ENCODE measurements around the gene ABCC8. TPM values are rescaled to one million over a fixed set of nuclear protein-coding genes. Genes with fewer than 3 reads are reported as not detected.

Gene ABCC8
- total and polyA plus RNA-seq, 4 donors = 5.5 to 33.2 (median 18.3) TPM

DNA sequence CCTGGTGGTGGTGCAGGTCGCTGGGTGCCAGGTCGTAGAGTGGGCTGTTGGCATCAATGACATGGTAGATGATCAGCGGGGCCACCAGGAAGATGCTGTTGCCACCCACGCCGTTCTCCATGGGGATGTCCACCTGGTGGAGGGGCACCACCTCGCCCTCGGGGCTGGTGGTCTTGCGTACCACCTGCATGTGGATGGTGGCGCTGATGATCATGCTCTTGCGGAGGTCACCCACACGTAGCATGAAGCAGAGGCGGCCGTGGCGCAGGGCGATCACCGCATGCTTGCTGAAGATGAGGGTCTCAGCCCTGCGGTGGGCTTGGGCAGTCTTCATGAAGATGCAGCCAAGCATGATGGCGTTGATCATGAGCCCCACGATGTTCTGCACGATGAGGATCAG lies 89.4 kb downstream of the ABCC8 start:
- Histone ChIP-seq H3K27ac (ENCODE audit: low read depth, low read length) (no peak overlapping the region), H3K9me3 (ENCODE audit: control insufficient read depth, insufficient read depth, low read length) (no peaks in the 10 kb centered on the region), H3K4me1 (ENCODE audit: control insufficient read depth, insufficient read depth, low read length) (peaks cover 49% of the 10 kb centered on the region), H3K4me3 (ENCODE audit: low read depth, low read length) (no peak overlapping the region), H3K27me3 (ENCODE audit: control insufficient read depth, insufficient read depth, low read length) (no peaks in the 10 kb centered on the region), H3K36me3 (ENCODE audit: control insufficient read depth, insufficient read depth, low read length) (peaks cover 24% of the 10 kb centered on the region)
- 98% methylated on average over 20 of the region's 20 CpGs for WGBS (ENCODE audit: insufficient coverage)
- DNase-seq (ENCODE audit: low read depth in 4 of 6, low spot score in 6 of 6) = no peak

- H3K27ac ChIP-seq (ENCODE audit: low read depth, low read length) = no peak overlapping the region
These were observed 90.1 kb downstream of the ABCC8 start for GRCh38 chr11:17386331-17387084.

DNA sequence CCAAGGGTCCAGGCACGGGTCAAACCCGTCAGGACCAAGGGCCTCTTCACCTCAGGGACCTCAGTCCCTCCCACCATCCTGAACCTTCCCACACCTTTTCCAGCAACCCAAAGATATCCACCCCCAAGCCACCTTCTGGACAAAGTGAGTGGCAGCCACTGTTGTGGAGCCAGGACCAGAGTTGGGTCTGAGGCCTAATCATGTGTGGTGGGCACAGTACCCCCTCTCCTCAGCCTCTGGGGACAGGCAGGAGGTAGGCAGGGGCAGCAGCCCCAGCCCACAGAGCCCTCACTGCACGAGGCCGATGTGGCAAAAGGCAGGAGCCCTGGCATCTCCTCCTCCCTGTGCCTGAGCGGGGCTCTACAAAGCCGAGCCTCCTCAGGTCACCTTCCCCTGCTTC lies 90.7 kb downstream of the ABCC8 start:
- DNase-seq (ENCODE audit: low read depth in 4 of 6, low spot score in 6 of 6) = no peak
- Histone ChIP-seq H3K4me3 (ENCODE audit: low read depth, low read length) (no peak overlapping the region), H3K27me3 (ENCODE audit: control insufficient read depth, insufficient read depth, low read length) (no peaks in the 10 kb centered on the region), H3K9me3 (ENCODE audit: control insufficient read depth, insufficient read depth, low read length) (no peaks in the 10 kb centered on the region), H3K4me1 (ENCODE audit: control insufficient read depth, insufficient read depth, low read length) (peaks cover 49% of the 10 kb centered on the region), H3K36me3 (ENCODE audit: control insufficient read depth, insufficient read depth, low read length) (peaks cover 24% of the 10 kb centered on the region), H3K27ac (ENCODE audit: low read depth, low read length) (no peak overlapping the region)
- WGBS (ENCODE audit: insufficient coverage) = 73% methylated on average over 6 of the region's 6 CpGs

More at GRCh38 chr11:17386331-17387084, 90.1 kb downstream of the ABCC8 start:
- Histone ChIP-seq H3K4me1 (ENCODE audit: control insufficient read depth, insufficient read depth, low read length) (peaks cover 49% of the 10 kb centered on the region), H3K4me3 (ENCODE audit: low read depth, low read length) (peak overlapping the region; percentile 2), H3K27me3 (ENCODE audit: control insufficient read depth, insufficient read depth, low read length) (no peaks in the 10 kb centered on the region), H3K36me3 (ENCODE audit: control insufficient read depth, insufficient read depth, low read length) (peaks cover 24% of the 10 kb centered on the region), H3K9me3 (ENCODE audit: control insufficient read depth, insufficient read depth, low read length) (no peaks in the 10 kb centered on the region)
- WGBS (ENCODE audit: insufficient coverage) = 72% methylated on average over 23 of the region's 23 CpGs
- DNase-seq (ENCODE audit: low read depth in 4 of 6, low spot score in 6 of 6) = peak in 2 of 6 donors; percentile 33 to 55

- Histone ChIP-seq H3K9me3 (ENCODE audit: control insufficient read depth, insufficient read depth, low read length) (no peaks in the 10 kb centered on the region), H3K27ac (ENCODE audit: low read depth, low read length) (no peak overlapping the region), H3K36me3 (ENCODE audit: control insufficient read depth, insufficient read depth, low read length) (peaks cover 24% of the 10 kb centered on the region), H3K27me3 (ENCODE audit: control insufficient read depth, insufficient read depth, low read length) (no peaks in the 10 kb centered on the region), H3K4me3 (ENCODE audit: low read depth, low read length) (no peak overlapping the region), H3K4me1 (ENCODE audit: control insufficient read depth, insufficient read depth, low read length) (peaks cover 49% of the 10 kb centered on the region)
- 78% methylated on average over 1 of the region's 5 CpGs for WGBS (ENCODE audit: insufficient coverage)
- DNase-seq (ENCODE audit: low read depth in 4 of 6, low spot score in 6 of 6) = no peak
These were observed 91.2 kb downstream of the ABCC8 start for GRCh38 chr11:17385492-17385891.

GRCh38 chr11:17384002-17384511 lies 92.6 kb downstream of the ABCC8 start:
- WGBS (ENCODE audit: insufficient coverage) = 33% methylated on average over 6 of the region's 6 CpGs
- Histone ChIP-seq H3K4me1 (ENCODE audit: control insufficient read depth, insufficient read depth, low read length) (peaks cover 40% of the 10 kb centered on the region), H3K36me3 (ENCODE audit: control insufficient read depth, insufficient read depth, low read length) (peaks cover 24% of the 10 kb centered on the region), H3K27me3 (ENCODE audit: control insufficient read depth, insufficient read depth, low read length) (no peaks in the 10 kb centered on the region), H3K27ac (ENCODE audit: low read depth, low read length) (no peak overlapping the region), H3K4me3 (ENCODE audit: low read depth, low read length) (no peak overlapping the region), H3K9me3 (ENCODE audit: control insufficient read depth, insufficient read depth, low read length) (no peaks in the 10 kb centered on the region)
- DNase-seq (ENCODE audit: low read depth in 4 of 6, low spot score in 6 of 6) = peak; percentile 59 to 97 (median 88)

DNA sequence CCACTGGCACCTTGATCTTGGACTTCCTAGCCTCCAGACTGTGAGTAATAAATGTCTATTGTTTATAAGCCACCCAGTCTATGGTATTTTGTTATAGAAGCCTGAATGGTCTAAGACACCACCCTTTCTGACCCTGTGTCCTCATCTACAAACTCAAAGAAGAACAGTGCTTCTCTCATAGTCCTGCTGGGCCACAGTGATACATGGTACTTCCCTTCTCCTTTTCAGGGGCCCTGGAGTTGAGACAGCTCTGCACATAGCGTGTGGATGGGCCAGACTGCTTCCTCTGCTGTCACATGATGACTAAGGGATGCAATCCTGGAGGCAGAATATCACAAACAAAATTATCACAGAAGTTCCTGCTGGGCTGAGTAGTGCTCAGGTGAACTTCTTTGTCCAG lies 93.2 kb downstream of the ABCC8 start:
- H3K27me3 ChIP-seq (ENCODE audit: control insufficient read depth, insufficient read depth, low read length) = no peaks in the 10 kb centered on the region
- DNase-seq (ENCODE audit: low read depth in 4 of 6, low spot score in 6 of 6) = no peak
- peaks cover 24% of the 10 kb centered on the region for H3K36me3 ChIP-seq (ENCODE audit: control insufficient read depth, insufficient read depth, low read length)
- no peak overlapping the region for H3K27ac ChIP-seq (ENCODE audit: low read depth, low read length)
- H3K9me3 ChIP-seq (ENCODE audit: control insufficient read depth, insufficient read depth, low read length) = no peaks in the 10 kb centered on the region
- no peak overlapping the region for H3K4me3 ChIP-seq (ENCODE audit: low read depth, low read length)
- WGBS (ENCODE audit: insufficient coverage) = no CpG with 5 or more reads among the region's 1 CpG
- peaks cover 36% of the 10 kb centered on the region for H3K4me1 ChIP-seq (ENCODE audit: control insufficient read depth, insufficient read depth, low read length)

GRCh38 chr11:17382046-17382728 lies 94.5 kb downstream of the ABCC8 start:
- no peaks in the 10 kb centered on the region for H3K27me3 ChIP-seq (ENCODE audit: control insufficient read depth, insufficient read depth, low read length)
- H3K36me3 ChIP-seq (ENCODE audit: control insufficient read depth, insufficient read depth, low read length) = peaks cover 17% of the 10 kb centered on the region
- peaks cover 27% of the 10 kb centered on the region for H3K4me1 ChIP-seq (ENCODE audit: control insufficient read depth, insufficient read depth, low read length)
- WGBS (ENCODE audit: insufficient coverage) = 84% methylated on average over 8 of the region's 8 CpGs
- H3K27ac ChIP-seq (ENCODE audit: low read depth, low read length) = no peak overlapping the region
- DNase-seq (ENCODE audit: low read depth in 4 of 6, low spot score in 6 of 6) = no peak
- no peak overlapping the region for H3K4me3 ChIP-seq (ENCODE audit: low read depth, low read length)
- no peaks in the 10 kb centered on the region for H3K9me3 ChIP-seq (ENCODE audit: control insufficient read depth, insufficient read depth, low read length)

DNA sequence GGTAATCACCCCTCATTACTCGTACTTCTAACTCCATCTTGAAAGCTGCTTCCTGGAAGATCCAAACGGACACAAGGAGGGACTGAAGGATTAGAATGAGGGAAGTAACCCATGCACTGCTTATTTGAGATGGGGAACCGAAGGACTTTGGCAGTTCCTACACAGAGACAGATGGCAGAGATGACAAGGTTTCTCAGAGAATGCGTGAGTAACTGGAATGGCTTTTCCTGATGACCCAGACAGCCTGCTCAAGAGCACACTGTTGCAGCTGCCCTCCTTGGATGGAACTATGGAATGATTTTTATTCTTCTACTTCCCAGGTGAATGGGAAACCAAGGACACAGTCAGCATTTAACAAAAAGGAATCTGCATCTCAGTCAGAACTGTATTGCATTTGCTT lies 95.5 kb downstream of the ABCC8 start:
- WGBS (ENCODE audit: insufficient coverage) = 75% methylated on average over 3 of the region's 4 CpGs
- no peak overlapping the region for H3K27ac ChIP-seq (ENCODE audit: low read depth, low read length)
- peaks cover 7% of the 10 kb centered on the region for H3K36me3 ChIP-seq (ENCODE audit: control insufficient read depth, insufficient read depth, low read length)

DNA sequence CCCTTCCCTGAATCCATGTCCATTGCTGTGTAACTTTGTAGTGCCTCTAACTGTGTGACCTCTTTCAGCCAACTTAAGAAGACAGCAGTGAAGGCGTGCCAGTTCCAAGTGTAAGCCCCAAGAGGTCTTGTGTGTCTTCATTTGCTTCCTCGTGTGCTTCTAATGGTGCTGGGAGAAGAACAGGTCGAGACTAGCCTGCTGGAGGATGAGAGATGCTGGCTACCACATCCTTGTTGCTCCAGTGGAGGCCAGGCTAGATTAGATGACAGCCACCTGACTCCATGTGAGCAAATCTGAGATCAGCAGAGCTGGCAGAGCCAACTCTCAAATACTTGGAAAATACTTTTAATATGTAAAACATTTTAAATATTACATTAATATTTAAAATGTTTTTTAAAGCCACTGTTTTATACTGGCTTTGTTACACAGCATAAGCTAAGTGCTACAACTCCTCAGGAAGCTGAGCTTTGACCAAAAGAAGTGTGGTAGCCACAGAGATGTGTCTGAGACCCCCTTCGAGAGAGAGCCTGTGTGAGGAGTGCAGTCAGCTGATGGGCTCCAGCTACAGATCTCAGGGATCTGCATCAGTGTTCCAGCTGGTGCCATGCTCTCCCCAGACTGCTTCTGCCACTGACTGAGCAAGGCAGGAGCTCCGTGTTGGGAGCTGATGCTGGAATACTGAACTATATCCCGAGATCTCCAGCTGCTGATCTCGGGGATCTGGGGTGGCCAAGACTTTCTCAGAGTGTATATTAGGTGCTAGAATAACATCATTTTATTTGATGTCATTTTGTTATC lies 97.1 kb downstream of the ABCC8 start:
- no peak for DNase-seq (ENCODE audit: low read depth in 4 of 6, low spot score in 6 of 6)
- Histone ChIP-seq H3K9me3 (ENCODE audit: control insufficient read depth, insufficient read depth, low read length) (no peaks in the 10 kb centered on the region), H3K4me3 (ENCODE audit: low read depth, low read length) (no peak overlapping the region), H3K4me1 (ENCODE audit: control insufficient read depth, insufficient read depth, low read length) (peaks cover 10% of the 10 kb centered on the region), H3K36me3 (ENCODE audit: control insufficient read depth, insufficient read depth, low read length) (no peaks in the 10 kb centered on the region), H3K27me3 (ENCODE audit: control insufficient read depth, insufficient read depth, low read length) (no peaks in the 10 kb centered on the region), H3K27ac (ENCODE audit: low read depth, low read length) (no peak overlapping the region)
- 81% methylated on average over 4 of the region's 7 CpGs for WGBS (ENCODE audit: insufficient coverage)

More for the DNA sequence above, 95.5 kb downstream of the ABCC8 start:
- H3K9me3 ChIP-seq (ENCODE audit: control insufficient read depth, insufficient read depth, low read length) = no peaks in the 10 kb centered on the region
- H3K4me3 ChIP-seq (ENCODE audit: low read depth, low read length) = no peak overlapping the region
- H3K27me3 ChIP-seq (ENCODE audit: control insufficient read depth, insufficient read depth, low read length) = no peaks in the 10 kb centered on the region
- peaks cover 19% of the 10 kb centered on the region for H3K4me1 ChIP-seq (ENCODE audit: control insufficient read depth, insufficient read depth, low read length)
- DNase-seq (ENCODE audit: low read depth in 4 of 6, low spot score in 6 of 6) = peak in 1 of 6 donors; percentile 21

Measured in spinal cord (tissue), 10 donors.